ENCODE measurements around the gene SLC25A39.

- TF ChIP-seq CTCF (conservative IDR thresholded peaks at IDR 0.05) (no peak), EZH2 (IDR thresholded peaks at IDR 0.05; ENCODE audit: low read depth) (no peak)
Measured at GRCh38 chr17:44335968-44336367, 11.3 kb upstream of the SLC25A39 start.

Measured in PC-9 (cell line).